Caco-2 (cell line): Measurements from ENCODE around the gene LCTL. TPM values are rescaled to one million over a fixed set of nuclear protein-coding genes. Genes with fewer than 3 reads are reported as not detected.

Experiments used
- BruUV-seq: library from RNA; stranded (reverse); fragments of 400-500 nt; replicated peaks from 2 replicates; lab custom pipeline; 2021; lab: Mats Ljungman, UMichigan
- CTCF ChIA-PET: fragments of 300-600 bp; sonication (Branson Sonifier 250); formaldehyde crosslinking; loops from one replicate; lab custom pipeline; 2022; ENCODE audit warnings: antibody characterized with exemption; lab: Charles Lee
- POLR2A ChIA-PET: fragments of 300-600 bp; sonication (Branson Sonifier 250); formaldehyde crosslinking; loops from one replicate; lab custom pipeline; 2022; ENCODE audit warnings: antibody characterized with exemption; lab: Charles Lee
- DNase-seq, 2 experiments: peaks; one replicate each; pipeline versions ENCODE4 v3.0.0 to v3.0.0-alpha.2; 2020 to 2022
- H3K27me3 ChIP-seq: replicated peaks from 2 replicates; pipeline ENCODE4 v1.6.0; 2011; ENCODE audit warnings: low read length; ENCODE audit not compliant: control insufficient read depth, insufficient read depth
- H3K36me3 ChIP-seq: 2 replicates; pipeline ENCODE4 v1.5.1; 2011; ENCODE audit warnings: low read length; ENCODE audit not compliant: control insufficient read depth, insufficient read depth
- H3K4me1 ChIP-seq: fragments of 250-450 bp; sonication (Bioruptor Pico); 2 replicates; pipeline ENCODE4 v1.5.1; 2020; ENCODE audit warnings: mild to moderate bottlenecking
- H3K4me3 ChIP-seq: 2 replicates; pipeline ENCODE4 v1.5.1; 2011; ENCODE audit warnings: low read depth, mild to moderate bottlenecking, control low read depth, low read length
- H3K9me3 ChIP-seq: fragments of 250-450 bp; sonication (Bioruptor Pico); 2 replicates; pipeline ENCODE4 v1.5.1; 2020; ENCODE audit warnings: mild to moderate bottlenecking, moderate library complexity
- H3K27ac Mint-ChIP-seq: one replicate; pipeline ENCODE4 v1.8.0; 2022; ENCODE audit warnings: mixed read lengths; ENCODE audit not compliant: unreplicated experiment
- H3K27me3 Mint-ChIP-seq: one replicate; pipeline ENCODE4 v1.8.0; 2022; ENCODE audit warnings: mixed read lengths; ENCODE audit not compliant: insufficient read depth, unreplicated experiment
- H3K36me3 Mint-ChIP-seq: one replicate; pipeline ENCODE4 v1.8.0; 2022; ENCODE audit warnings: mild to moderate bottlenecking, mixed read lengths; ENCODE audit not compliant: insufficient read depth, unreplicated experiment
- H3K4me1 Mint-ChIP-seq: one replicate; pipeline ENCODE4 v1.8.0; 2022; ENCODE audit warnings: low read depth, mixed read lengths; ENCODE audit not compliant: unreplicated experiment
- H3K4me3 Mint-ChIP-seq: one replicate; pipeline ENCODE4 v1.8.0; 2022; ENCODE audit warnings: mild to moderate bottlenecking, moderate library complexity, mixed read lengths; ENCODE audit not compliant: unreplicated experiment
- H3K9me3 Mint-ChIP-seq: one replicate; pipeline ENCODE4 v1.8.0; 2022; ENCODE audit warnings: mixed read lengths; ENCODE audit not compliant: unreplicated experiment
- intact Hi-C: fragments of 100-400 bp; cut with micrococcal nuclease; formaldehyde crosslinking; loops from one replicate; pipeline ENCODE4 v1.10.0; 2022; ENCODE audit not compliant: unreplicated experiment
- total RNA-seq: library from RNA; stranded (reverse); gene quantifications from 2 replicates; pipeline ENCODE4 v1.2.3, GENCODE V29; 2022
- TF ChIP-seq, protein P1 (sequence below), 2 experiments: fragments of 200-600 bp in 1 of 2; IDR thresholded peaks; 1 replicate in 1 of 2; 2 replicates in 1 of 2; pipeline versions ENCODE4 v1.5.1 to v1.8.0; 2011 to 2022; ENCODE audit warnings: antibody characterized with exemption in 1 of 2, control low read depth in 1 of 2, inconsistent platforms in 1 of 2, low read depth in 1 of 2, low read length in 1 of 2, mild to moderate bottlenecking in 1 of 2, moderate library complexity in 1 of 2; ENCODE audit not compliant: insufficient read depth in 1 of 2, severe bottlenecking in 1 of 2, unreplicated experiment in 1 of 2

Gene LCTL
- total RNA-seq, 1 experiment from 2014 or later = not detected

DNA sequence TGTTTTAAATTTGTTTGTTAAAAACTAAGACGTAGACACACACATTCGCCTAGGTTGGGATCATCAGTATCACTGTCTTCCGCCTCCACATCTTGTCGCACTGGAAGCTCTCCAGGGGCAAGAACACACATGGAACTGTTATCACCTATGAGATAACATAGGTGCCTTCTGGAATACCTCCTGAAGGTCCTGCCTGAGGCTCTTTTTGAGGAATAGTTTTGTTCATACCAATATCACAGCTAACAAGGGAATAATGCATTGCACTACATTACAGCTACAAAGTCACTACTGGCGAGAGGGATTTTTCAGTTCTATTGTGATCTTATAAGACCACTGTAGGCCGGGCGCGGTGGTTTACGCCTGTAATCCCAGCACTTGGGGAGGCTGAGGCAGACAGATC lies 30.7 kb downstream of the LCTL start:
- no TSS peak for BruUV-seq
- Mint-ChIP-seq H3K36me3 (peaks cover 5% of the 10 kb centered on the region), H3K9me3 (no peaks in the 10 kb centered on the region), H3K27me3 (no peaks in the 10 kb centered on the region), H3K27ac (no peak overlapping the region), H3K4me3 (no peak overlapping the region), H3K4me1 (no peaks in the 10 kb centered on the region)
- intact Hi-C loops = no loop called here
- TF ChIP-seq, protein P1, sequence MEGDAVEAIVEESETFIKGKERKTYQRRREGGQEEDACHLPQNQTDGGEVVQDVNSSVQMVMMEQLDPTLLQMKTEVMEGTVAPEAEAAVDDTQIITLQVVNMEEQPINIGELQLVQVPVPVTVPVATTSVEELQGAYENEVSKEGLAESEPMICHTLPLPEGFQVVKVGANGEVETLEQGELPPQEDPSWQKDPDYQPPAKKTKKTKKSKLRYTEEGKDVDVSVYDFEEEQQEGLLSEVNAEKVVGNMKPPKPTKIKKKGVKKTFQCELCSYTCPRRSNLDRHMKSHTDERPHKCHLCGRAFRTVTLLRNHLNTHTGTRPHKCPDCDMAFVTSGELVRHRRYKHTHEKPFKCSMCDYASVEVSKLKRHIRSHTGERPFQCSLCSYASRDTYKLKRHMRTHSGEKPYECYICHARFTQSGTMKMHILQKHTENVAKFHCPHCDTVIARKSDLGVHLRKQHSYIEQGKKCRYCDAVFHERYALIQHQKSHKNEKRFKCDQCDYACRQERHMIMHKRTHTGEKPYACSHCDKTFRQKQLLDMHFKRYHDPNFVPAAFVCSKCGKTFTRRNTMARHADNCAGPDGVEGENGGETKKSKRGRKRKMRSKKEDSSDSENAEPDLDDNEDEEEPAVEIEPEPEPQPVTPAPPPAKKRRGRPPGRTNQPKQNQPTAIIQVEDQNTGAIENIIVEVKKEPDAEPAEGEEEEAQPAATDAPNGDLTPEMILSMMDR (IDR thresholded peaks at IDR 0.05; ENCODE audit: insufficient read depth in 1 of 2, low read depth in 1 of 2, low read length in 1 of 2, severe bottlenecking in 1 of 2, unreplicated experiment in 1 of 2) = no peak
- no peaks in the 10 kb centered on the region for H3K9me3 ChIP-seq
- POLR2A ChIA-PET = no interaction called here
- CTCF ChIA-PET = no interaction called here
- H3K27me3 ChIP-seq = no peaks in the 10 kb centered on the region
- H3K4me3 ChIP-seq = no peak overlapping the region
- DNase-seq = no peak
- H3K36me3 ChIP-seq = no peaks in the 10 kb centered on the region
- H3K4me1 ChIP-seq = no peaks in the 10 kb centered on the region

DNA sequence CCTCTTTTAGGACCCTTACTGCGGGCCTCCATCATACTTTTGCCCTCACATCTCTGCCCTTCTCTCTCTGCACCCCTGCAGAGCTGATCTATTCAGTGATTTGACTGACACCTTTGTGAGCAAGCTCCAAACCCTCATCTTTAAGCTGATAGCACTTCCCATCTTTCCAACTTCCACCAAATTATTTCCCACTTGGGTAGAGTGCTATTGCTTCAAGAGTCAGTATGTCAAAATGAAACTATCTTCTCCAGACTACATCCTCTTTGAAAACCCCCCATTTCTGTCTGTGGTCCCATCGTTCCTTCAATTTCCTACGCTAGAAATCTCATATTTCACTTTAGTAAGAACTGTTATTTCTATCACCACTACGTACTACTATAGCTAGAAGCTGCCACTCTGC lies 41.0 kb downstream of the LCTL start:
- Histone ChIP-seq H3K9me3 (no peaks in the 10 kb centered on the region), H3K27me3 (no peaks in the 10 kb centered on the region), H3K36me3 (no peaks in the 10 kb centered on the region), H3K4me3 (no peak overlapping the region), H3K4me1 (no peaks in the 10 kb centered on the region)
- intact Hi-C loops = no loop called here
- H3K36me3 Mint-ChIP-seq = peaks cover 35% of the 10 kb centered on the region
- H3K27ac Mint-ChIP-seq = no peak overlapping the region
- no peak overlapping the region for H3K4me3 Mint-ChIP-seq
- CTCF ChIA-PET = no interaction called here
- H3K9me3 Mint-ChIP-seq = no peaks in the 10 kb centered on the region
- H3K27me3 Mint-ChIP-seq = no peaks in the 10 kb centered on the region
- BruUV-seq = no TSS peak
- TF ChIP-seq, protein P1 (IDR thresholded peaks at IDR 0.05; ENCODE audit: insufficient read depth in 1 of 2, low read depth in 1 of 2, low read length in 1 of 2, severe bottlenecking in 1 of 2, unreplicated experiment in 1 of 2) = no peak
- no peaks in the 10 kb centered on the region for H3K4me1 Mint-ChIP-seq
- DNase-seq = no peak
- POLR2A ChIA-PET = no interaction called here

DNA sequence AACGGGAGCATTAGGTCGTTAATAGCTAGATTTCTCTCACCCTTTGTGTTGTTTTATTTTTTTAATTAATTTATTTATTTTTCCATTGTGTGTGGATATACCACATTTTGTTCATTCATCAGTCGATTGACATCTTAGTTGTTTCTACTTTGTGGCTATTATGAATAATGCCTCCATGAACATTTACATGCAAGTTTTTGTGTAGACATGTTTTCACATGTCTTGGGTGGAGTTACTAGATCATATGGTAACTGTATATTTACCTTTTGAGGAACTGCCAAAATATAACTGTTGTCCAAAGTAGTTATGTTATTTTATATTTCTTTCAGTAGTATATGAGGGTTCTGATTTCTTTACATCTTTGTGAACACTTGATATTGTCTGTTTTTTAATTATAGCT lies 41.9 kb downstream of the LCTL start:
- Histone ChIP-seq H3K4me1 (no peaks in the 10 kb centered on the region), H3K9me3 (no peaks in the 10 kb centered on the region), H3K27me3 (no peaks in the 10 kb centered on the region), H3K36me3 (no peaks in the 10 kb centered on the region), H3K4me3 (no peak overlapping the region)
- DNase-seq = no peak
- Mint-ChIP-seq H3K4me3 (no peak overlapping the region), H3K36me3 (peaks cover 30% of the 10 kb centered on the region), H3K4me1 (no peaks in the 10 kb centered on the region), H3K27ac (no peak overlapping the region), H3K27me3 (no peaks in the 10 kb centered on the region), H3K9me3 (no peaks in the 10 kb centered on the region)
- intact Hi-C loops = no loop called here
- TF ChIP-seq, protein P1 (IDR thresholded peaks at IDR 0.05; ENCODE audit: insufficient read depth in 1 of 2, low read depth in 1 of 2, low read length in 1 of 2, severe bottlenecking in 1 of 2, unreplicated experiment in 1 of 2) = no peak
- ChIA-PET CTCF (no interaction called here), POLR2A (no interaction called here)
- no TSS peak for BruUV-seq
